Tibial artery (tissue), 4 donors: Measurements from ENCODE around the gene GFM1.

Experiments
- DNase-seq, 2 donors: peaks; one replicate each; pipeline ENCODE4 v3.0.0-alpha.2; 2019
- H3K27ac ChIP-seq, 2 donors: fragments of 200-600 bp; sonication (generic) in 1 of 2; 1 replicate in 1 of 2; 2 replicates in 1 of 2; pipeline ENCODE4 v1.5.1; 2018 to 2019; ENCODE audit warnings: mild to moderate bottlenecking in 1 of 2
- H3K27me3 ChIP-seq, 2 donors: fragments of 200-600 bp; sonication (generic) in 1 of 2; one replicate each; pipeline versions ENCODE4 v1.5.1 to v1.6.0; 2016 to 2019
- H3K36me3 ChIP-seq, 3 donors: fragments of 200-600 bp; sonication (generic) in 2 of 3; one replicate each; pipeline ENCODE4 v1.5.1; 2016 to 2019; ENCODE audit warnings: mild to moderate bottlenecking in 2 of 3
- H3K4me1 ChIP-seq, 4 donors: fragments of 200-600 bp; sonication (generic) in 2 of 4; 1 replicate in 3 of 4; 2 replicates in 1 of 4; pipeline ENCODE4 v1.5.1; 2016 to 2019
- H3K4me3 ChIP-seq, 2 donors: fragments of 200-600 bp; sonication (generic) in 1 of 2; 1 replicate in 1 of 2; 2 replicates in 1 of 2; pipeline ENCODE4 v1.5.1; 2018 to 2019; ENCODE audit warnings: mild to moderate bottlenecking in 2 of 2
- H3K9me3 ChIP-seq, 3 donors: fragments of 200-600 bp; sonication (generic) in 1 of 3; one replicate each; pipeline ENCODE4 v1.5.1; 2016 to 2019
- intact Hi-C: fragments of 100-400 bp; cut with DNase I; formaldehyde crosslinking; loops from one replicate; pipeline ENCODE4 v1.15.0; 2023; ENCODE audit warnings: low total_unique reads
- TF ChIP-seq, protein P1 (sequence below), 2 experiments: fragments of 200-600 bp in 1 of 2; fragments of 450-650 bp in 1 of 2; IDR thresholded peaks; one replicate each; pipeline ENCODE4 v1.5.1; 2017 to 2019; ENCODE audit warnings: antibody characterized with exemption in 2 of 2, mild to moderate bottlenecking in 1 of 2, moderate library complexity in 1 of 2

Gene GFM1

GRCh38 chr3:158717576-158717975 lies 73.2 kb downstream of the GFM1 start:
- Histone ChIP-seq H3K27ac (no peak overlapping the region), H3K9me3 (no peaks in the 10 kb centered on the region), H3K36me3 (no peaks in the 10 kb centered on the region), H3K4me1 (peaks cover 0 to 16% (median 4%) of the 10 kb centered on the region in 4 donors), H3K4me3 (no peak overlapping the region), H3K27me3 (no peaks in the 10 kb centered on the region)
- TF ChIP-seq, protein P1, sequence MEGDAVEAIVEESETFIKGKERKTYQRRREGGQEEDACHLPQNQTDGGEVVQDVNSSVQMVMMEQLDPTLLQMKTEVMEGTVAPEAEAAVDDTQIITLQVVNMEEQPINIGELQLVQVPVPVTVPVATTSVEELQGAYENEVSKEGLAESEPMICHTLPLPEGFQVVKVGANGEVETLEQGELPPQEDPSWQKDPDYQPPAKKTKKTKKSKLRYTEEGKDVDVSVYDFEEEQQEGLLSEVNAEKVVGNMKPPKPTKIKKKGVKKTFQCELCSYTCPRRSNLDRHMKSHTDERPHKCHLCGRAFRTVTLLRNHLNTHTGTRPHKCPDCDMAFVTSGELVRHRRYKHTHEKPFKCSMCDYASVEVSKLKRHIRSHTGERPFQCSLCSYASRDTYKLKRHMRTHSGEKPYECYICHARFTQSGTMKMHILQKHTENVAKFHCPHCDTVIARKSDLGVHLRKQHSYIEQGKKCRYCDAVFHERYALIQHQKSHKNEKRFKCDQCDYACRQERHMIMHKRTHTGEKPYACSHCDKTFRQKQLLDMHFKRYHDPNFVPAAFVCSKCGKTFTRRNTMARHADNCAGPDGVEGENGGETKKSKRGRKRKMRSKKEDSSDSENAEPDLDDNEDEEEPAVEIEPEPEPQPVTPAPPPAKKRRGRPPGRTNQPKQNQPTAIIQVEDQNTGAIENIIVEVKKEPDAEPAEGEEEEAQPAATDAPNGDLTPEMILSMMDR (IDR thresholded peaks at IDR 0.05) = no peak
- intact Hi-C loops = no loop called here
- no peak for DNase-seq

DNA sequence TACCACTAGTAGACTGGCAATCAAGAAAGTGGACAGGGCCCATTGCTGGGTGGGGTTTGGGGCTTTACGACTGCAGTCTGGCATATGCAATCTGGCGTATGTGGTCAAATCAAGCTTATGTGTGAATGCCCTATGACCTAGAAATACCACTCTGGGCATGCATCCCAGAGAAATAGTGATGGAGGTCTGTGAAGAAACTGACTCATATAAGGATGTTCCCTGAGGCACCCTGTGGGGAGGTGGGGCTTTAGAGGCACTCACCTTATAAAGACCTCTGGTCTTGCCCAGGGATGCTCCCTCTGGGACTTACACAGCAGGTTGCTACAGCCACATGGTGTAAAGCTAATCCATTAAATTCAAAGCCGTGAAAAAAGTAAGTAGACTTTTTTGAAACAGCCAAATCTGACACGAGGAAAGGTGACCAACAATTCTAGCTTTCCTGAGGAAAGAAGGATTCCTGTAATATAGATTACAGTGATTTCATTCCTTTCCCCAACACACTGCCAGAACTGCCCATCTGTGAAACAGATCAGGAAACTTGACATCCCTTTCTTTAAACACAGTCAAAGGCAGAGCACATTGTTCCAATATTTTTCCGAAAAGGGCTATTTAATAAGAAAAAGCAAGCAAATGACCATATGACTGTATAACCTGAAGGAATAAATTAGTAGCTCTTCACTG lies 74.3 kb downstream of the GFM1 start:
- H3K27me3 ChIP-seq = no peaks in the 10 kb centered on the region
- DNase-seq = no peak
- H3K9me3 ChIP-seq = no peaks in the 10 kb centered on the region
- intact Hi-C loops = no loop called here
- H3K36me3 ChIP-seq = no peaks in the 10 kb centered on the region
- TF ChIP-seq, protein P1 (IDR thresholded peaks at IDR 0.05) = no peak
- H3K4me1 ChIP-seq = peaks cover 0 to 25% (median 8%) of the 10 kb centered on the region in 4 donors
- no peak overlapping the region for H3K4me3 ChIP-seq
- H3K27ac ChIP-seq = no peak overlapping the region

DNA sequence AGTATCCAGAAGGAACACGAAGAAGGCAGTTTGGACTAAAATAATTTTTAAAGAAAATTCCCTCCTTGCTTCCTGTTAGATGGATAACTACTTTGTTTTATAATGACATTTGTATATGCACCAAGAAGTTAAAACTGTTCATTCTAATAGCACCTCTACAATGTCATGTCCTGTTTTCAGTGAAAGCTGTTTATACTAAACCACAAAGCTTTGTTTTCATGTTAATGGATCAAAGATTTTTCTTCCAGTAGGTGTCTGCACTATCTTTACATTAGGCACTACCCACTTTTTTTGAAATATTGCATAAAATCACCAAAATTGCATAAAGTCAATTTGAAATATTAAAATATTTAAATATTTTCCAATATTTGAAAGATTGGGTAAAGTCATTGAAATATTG lies 77.8 kb downstream of the GFM1 start:
- peaks cover 0 to 54% (median 32%) of the 10 kb centered on the region in 4 donors for H3K4me1 ChIP-seq
- no peaks in the 10 kb centered on the region for H3K27me3 ChIP-seq
- peak overlapping the region in 1 of 2 donors; percentile 72 for H3K27ac ChIP-seq
- TF ChIP-seq, protein P1 (IDR thresholded peaks at IDR 0.05) = no peak
- intact Hi-C loops = no loop called here
- DNase-seq = no peak
- H3K36me3 ChIP-seq = no peaks in the 10 kb centered on the region
- no peaks in the 10 kb centered on the region for H3K9me3 ChIP-seq
- no peak overlapping the region for H3K4me3 ChIP-seq

DNA sequence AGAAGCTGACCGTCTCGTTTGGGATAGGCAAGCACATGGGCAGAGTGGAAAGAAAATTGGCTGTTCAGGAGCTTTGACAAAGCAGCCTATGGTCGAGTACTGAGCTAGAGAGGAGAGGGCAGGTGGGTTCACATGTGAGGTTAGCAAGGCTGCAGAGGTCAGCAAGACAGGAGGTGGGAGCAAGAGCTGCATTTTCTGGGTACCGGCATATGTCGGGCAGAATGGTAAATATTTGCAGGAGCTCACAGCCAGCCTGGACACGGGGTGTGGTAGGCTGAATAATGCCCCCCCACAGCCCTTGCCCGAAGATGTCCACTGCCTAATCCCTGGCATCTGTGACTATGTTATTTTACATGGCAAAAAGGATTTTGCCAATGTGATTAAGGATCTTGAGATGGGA lies 79.7 kb downstream of the GFM1 start:
- DNase-seq = no peak
- Histone ChIP-seq H3K4me3 (no peak overlapping the region), H3K27ac (peak overlapping the region; percentile 46 to 72), H3K36me3 (no peaks in the 10 kb centered on the region), H3K27me3 (no peaks in the 10 kb centered on the region), H3K4me1 (peaks cover 0 to 54% (median 33%) of the 10 kb centered on the region in 4 donors), H3K9me3 (no peaks in the 10 kb centered on the region)
- TF ChIP-seq, protein P1 (IDR thresholded peaks at IDR 0.05) = no peak
- intact Hi-C loops = no loop called here

DNA sequence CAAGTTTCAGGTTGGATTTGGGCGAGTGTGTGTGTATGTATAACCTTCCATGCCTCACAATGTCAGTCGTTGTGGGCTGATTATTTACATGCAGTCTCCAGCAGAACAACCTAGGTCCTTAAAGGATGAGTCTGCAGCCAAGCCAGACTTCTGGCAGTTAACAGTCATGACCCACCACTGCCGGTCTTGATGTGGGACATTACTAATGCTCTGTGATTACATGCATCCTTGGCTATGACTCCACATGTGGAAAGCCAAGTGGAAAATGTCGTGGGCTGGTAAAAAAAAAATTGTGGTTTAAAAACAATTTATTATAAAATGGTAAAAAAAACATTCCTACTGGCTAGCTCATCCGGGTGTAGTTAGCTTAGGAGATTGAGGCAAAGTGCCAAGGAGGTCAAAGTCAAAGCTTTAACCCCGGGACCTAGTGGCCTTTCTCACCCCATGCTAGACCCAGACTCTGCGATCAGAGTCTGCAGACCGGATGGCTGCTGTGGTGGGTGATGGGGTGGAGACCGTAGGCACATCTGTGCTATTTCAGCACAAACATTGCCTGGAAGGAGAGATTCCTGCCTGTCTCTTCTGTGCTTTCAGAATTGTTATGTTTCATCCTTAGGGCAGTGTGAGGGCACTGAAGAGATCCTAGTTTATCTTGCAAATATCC lies 81.2 kb downstream of the GFM1 start:
- Histone ChIP-seq H3K4me3 (no peak overlapping the region), H3K27me3 (no peaks in the 10 kb centered on the region), H3K9me3 (no peaks in the 10 kb centered on the region), H3K27ac (peak overlapping the region; percentile 46 to 72), H3K4me1 (peaks cover 0 to 54% (median 33%) of the 10 kb centered on the region in 4 donors), H3K36me3 (no peaks in the 10 kb centered on the region)
- TF ChIP-seq, protein P1 (IDR thresholded peaks at IDR 0.05) = no peak
- intact Hi-C loops = loop anchor here (2.0 kb wide), 1 partner anchor 65 kb away; no protein-coding TSS in a partner anchor
- peak; percentile 75 to 81 for DNase-seq
